KMS-11 (cell line): ENCODE data around the gene RNF31.

ENCODE experiments used
- H2AFZ ChIP-seq: fragments of 200-600 bp; sonication (generic); 2 replicates; pipeline ENCODE4 v1.6.1; 2016; ENCODE audit warnings: antibody characterized with exemption, mixed run types, low read depth
- H3K27ac ChIP-seq: fragments of 200-600 bp; sonication (generic); 2 replicates; pipeline ENCODE4 v1.6.1; 2016; ENCODE audit warnings: mild to moderate bottlenecking, mixed run types
- H3K27me3 ChIP-seq: fragments of 200-600 bp; sonication (generic); 2 replicates; pipeline ENCODE4 v1.6.1; 2017; ENCODE audit warnings: mild to moderate bottlenecking, low read depth, mixed run types, moderate library complexity; ENCODE audit not compliant: insufficient read depth
- H3K36me3 ChIP-seq: fragments of 200-600 bp; sonication (generic); 2 replicates; pipeline ENCODE4 v1.6.1; 2017; ENCODE audit warnings: mild to moderate bottlenecking, mixed run types; ENCODE audit not compliant: insufficient read depth
- H3K4me1 ChIP-seq: fragments of 200-600 bp; sonication (generic); 2 replicates; pipeline ENCODE4 v1.6.1; 2016; ENCODE audit warnings: mild to moderate bottlenecking, low read depth, mixed run types; ENCODE audit not compliant: poor library complexity, severe bottlenecking
- H3K4me2 ChIP-seq: fragments of 200-600 bp; sonication (generic); 2 replicates; pipeline ENCODE4 v1.7.0; 2016; ENCODE audit warnings: mild to moderate bottlenecking, mixed run types
- H3K4me3 ChIP-seq: fragments of 200-600 bp; sonication (generic); IDR thresholded peaks from 2 replicates; pipeline ENCODE4 v1.6.1; 2017; ENCODE audit warnings: low read depth, low read length, mixed read lengths; ENCODE audit not compliant: insufficient read depth
- H3K79me2 ChIP-seq: fragments of 200-600 bp; sonication (generic); 2 replicates; pipeline ENCODE4 v1.6.1; 2016; ENCODE audit warnings: low read depth, mixed run types; ENCODE audit not compliant: insufficient read depth
- H3K9ac ChIP-seq: fragments of 200-600 bp; sonication (generic); 2 replicates; pipeline ENCODE4 v1.6.1; 2016; ENCODE audit warnings: mild to moderate bottlenecking, mixed run types
- H4K20me1 ChIP-seq: fragments of 200-600 bp; sonication (generic); 2 replicates; pipeline ENCODE4 v1.6.1; 2016; ENCODE audit warnings: mild to moderate bottlenecking, mixed run types; ENCODE audit not compliant: insufficient read depth
- CTCF ChIP-seq: fragments of 200-600 bp; sonication (generic); conservative IDR thresholded peaks from 2 replicates; pipeline ENCODE4 v1.6.1; 2017; ENCODE audit warnings: low read depth, mild to moderate bottlenecking, antibody characterized with exemption, low read length, moderate library complexity, mixed read lengths

Gene RNF31

GRCh38 chr14:24106672-24107271 lies 40.5 kb upstream of the RNF31 start:
- TF ChIP-seq CTCF = no peak
- Histone ChIP-seq H4K20me1 (no peaks in the 10 kb centered on the region), H3K9ac (no peak overlapping the region), H3K4me2 (no peak overlapping the region), H3K27me3 (no peaks in the 10 kb centered on the region), H3K79me2 (no peaks in the 10 kb centered on the region), H3K36me3 (no peaks in the 10 kb centered on the region), H3K4me3 (no peak overlapping the region), H3K27ac (no peak overlapping the region), H2AFZ (no peak overlapping the region), H3K4me1 (peaks cover 30% of the 10 kb centered on the region)

- H3K27me3 ChIP-seq = no peaks in the 10 kb centered on the region
- no peak overlapping the region for H2AFZ ChIP-seq
- H4K20me1 ChIP-seq = no peaks in the 10 kb centered on the region
- no peaks in the 10 kb centered on the region for H3K79me2 ChIP-seq
- no peak for TF ChIP-seq CTCF
- no peak overlapping the region for H3K4me3 ChIP-seq
- peak overlapping the region; percentile 13; the same call in 1 of the 2 replicates for H3K27ac ChIP-seq
- peaks cover 30% of the 10 kb centered on the region for H3K4me1 ChIP-seq
- H3K36me3 ChIP-seq = no peaks in the 10 kb centered on the region
- H3K4me2 ChIP-seq = peak overlapping the region; percentile 50; the same call in 1 of the 2 replicates
- H3K9ac ChIP-seq = no peak overlapping the region
Observed at GRCh38 chr14:24108336-24108874, 38.9 kb upstream of the RNF31 start.

- H3K9ac ChIP-seq = no peak overlapping the region
- peak overlapping the region; percentile 48; the same call in 1 of the 2 replicates for H3K27ac ChIP-seq
- TF ChIP-seq CTCF = no peak
- H3K79me2 ChIP-seq = no peaks in the 10 kb centered on the region
- H4K20me1 ChIP-seq = no peaks in the 10 kb centered on the region
- no peak overlapping the region for H3K4me3 ChIP-seq
- no peaks in the 10 kb centered on the region for H3K36me3 ChIP-seq
- H3K4me1 ChIP-seq = peaks cover 30% of the 10 kb centered on the region
- H3K4me2 ChIP-seq = peak overlapping the region; percentile 46
- H3K27me3 ChIP-seq = no peaks in the 10 kb centered on the region
- H2AFZ ChIP-seq = no peak overlapping the region
Observed at GRCh38 chr14:24110060-24110459, 37.2 kb upstream of the RNF31 start.

- Histone ChIP-seq H3K4me3 (no peak overlapping the region), H2AFZ (no peak overlapping the region), H3K36me3 (no peaks in the 10 kb centered on the region), H3K4me2 (peak overlapping the region; percentile 46; the same call in 1 of the 2 replicates), H3K9ac (no peak overlapping the region), H3K27me3 (no peaks in the 10 kb centered on the region), H3K79me2 (no peaks in the 10 kb centered on the region), H4K20me1 (no peaks in the 10 kb centered on the region), H3K27ac (no peak overlapping the region; the same call in 1 of the 2 replicates), H3K4me1 (peaks cover 30% of the 10 kb centered on the region)
- TF ChIP-seq CTCF = no peak
Observed at GRCh38 chr14:24110523-24110922, 36.8 kb upstream of the RNF31 start.
